HepG2 (cell line): ENCODE results near the gene SEC23IP. TPM values are rescaled to one million over a fixed set of nuclear protein-coding genes. Genes with fewer than 3 reads are reported as not detected.

Experiments used
- ARID4A ChIP-seq: sonication (generic); formaldehyde crosslinking; IDR thresholded peaks from 2 replicates; pipeline ENCODE4 v1.5.0; 2020; ENCODE audit warnings: mild to moderate bottlenecking, missing genetic modification reagents, borderline replicate concordance
- BCL6 ChIP-seq: IDR thresholded peaks from 2 replicates; pipeline ENCODE4 v1.6.1; 2016; ENCODE audit warnings: missing genetic modification reagents, missing compliant biosample characterization
- CENPBD1 ChIP-seq: sonication (generic); formaldehyde crosslinking; IDR thresholded peaks from 2 replicates; pipeline ENCODE4 v1.8.0; 2022; ENCODE audit warnings: missing genetic modification reagents, low read depth, mild to moderate bottlenecking, borderline replicate concordance
- IRF2 ChIP-seq: IDR thresholded peaks from 2 replicates; pipeline ENCODE4 v1.6.1; 2018; ENCODE audit warnings: missing genetic modification reagents, missing compliant biosample characterization
- KIAA2018 ChIP-seq: sonication (generic); formaldehyde crosslinking; IDR thresholded peaks from 2 replicates; pipeline ENCODE4 v1.5.0; 2020; ENCODE audit warnings: mild to moderate bottlenecking, missing genetic modification reagents, borderline replicate concordance
- MAFF ChIP-seq: IDR thresholded peaks from 2 replicates; pipeline ENCODE4 v1.6.1; 2011; ENCODE audit warnings: low read depth, low read length, improper control_type of control experiment
- PBX2 ChIP-seq: IDR thresholded peaks from 2 replicates; pipeline ENCODE4 v1.6.1; 2016; ENCODE audit warnings: control low read depth
- RBM22 ChIP-seq: fragments of 200-400 bp; formaldehyde crosslinking; optimal IDR thresholded peaks from 2 replicates; pipeline ENCODE3; 2017; ENCODE audit warnings: mild to moderate bottlenecking, low read length, moderate library complexity
- TP53 ChIP-seq: sonication (generic); formaldehyde crosslinking; conservative IDR thresholded peaks from 2 replicates; pipeline ENCODE4 v1.4.0; 2020; ENCODE audit warnings: missing genetic modification reagents
- ZNF33B ChIP-seq: sonication (generic); formaldehyde crosslinking; IDR thresholded peaks from 2 replicates; pipeline ENCODE4 v1.5.1; 2020; ENCODE audit warnings: mild to moderate bottlenecking, missing genetic modification reagents
- ZNF839 ChIP-seq: sonication (generic); formaldehyde crosslinking; IDR thresholded peaks from 2 replicates; pipeline ENCODE4 v1.4.0; 2020; ENCODE audit warnings: missing genetic modification reagents, mild to moderate bottlenecking, borderline replicate concordance
- ZNF878 ChIP-seq: sonication (generic); formaldehyde crosslinking; IDR thresholded peaks from 2 replicates; pipeline ENCODE4 v1.8.1; 2023; ENCODE audit warnings: mild to moderate bottlenecking, missing genetic modification reagents, moderate library complexity
- polyA plus RNA-seq, 8 experiments: library from polyadenylated mRNA; depleted of rRNA in 3 of 8; stranded (reverse) in 7 of 8; unstranded in 1 of 8; fragments of >200 nt; fragmentation: Illumina TruSeq in 4 of 8; extraction: Trizol in 4 of 8; gene quantifications; 2 replicates each; pipeline versions ENCODE4 v1.2.1 to v1.2.3, GENCODE V29; 2011 to 2016; ENCODE audit warnings: low read depth in 4 of 8, missing spikeins in 1 of 8, mixed read lengths in 1 of 8; ENCODE audit not compliant: insufficient read depth in 1 of 8
- total RNA-seq, 5 experiments: library from RNA; depleted of rRNA; stranded (reverse); fragments of >200 nt; fragmentation: Illumina TruSeq; extraction: Trizol; gene quantifications; 2 replicates each; pipeline ENCODE4 v1.2.3, GENCODE V29; 2016; ENCODE audit warnings: low read depth in 1 of 5
- TF ChIP-seq, protein P1 (sequence below): IDR thresholded peaks from 2 replicates; pipeline ENCODE4 v1.6.1; 2018; ENCODE audit warnings: missing genetic modification reagents, mild to moderate bottlenecking, missing compliant biosample characterization

Gene SEC23IP
- total and polyA plus RNA-seq, 2 of the 13 experiments (the other 11 are each of a cell fraction or from before 2014, with no cell fraction given), result 32.3 to 57.7 TPM

DNA sequence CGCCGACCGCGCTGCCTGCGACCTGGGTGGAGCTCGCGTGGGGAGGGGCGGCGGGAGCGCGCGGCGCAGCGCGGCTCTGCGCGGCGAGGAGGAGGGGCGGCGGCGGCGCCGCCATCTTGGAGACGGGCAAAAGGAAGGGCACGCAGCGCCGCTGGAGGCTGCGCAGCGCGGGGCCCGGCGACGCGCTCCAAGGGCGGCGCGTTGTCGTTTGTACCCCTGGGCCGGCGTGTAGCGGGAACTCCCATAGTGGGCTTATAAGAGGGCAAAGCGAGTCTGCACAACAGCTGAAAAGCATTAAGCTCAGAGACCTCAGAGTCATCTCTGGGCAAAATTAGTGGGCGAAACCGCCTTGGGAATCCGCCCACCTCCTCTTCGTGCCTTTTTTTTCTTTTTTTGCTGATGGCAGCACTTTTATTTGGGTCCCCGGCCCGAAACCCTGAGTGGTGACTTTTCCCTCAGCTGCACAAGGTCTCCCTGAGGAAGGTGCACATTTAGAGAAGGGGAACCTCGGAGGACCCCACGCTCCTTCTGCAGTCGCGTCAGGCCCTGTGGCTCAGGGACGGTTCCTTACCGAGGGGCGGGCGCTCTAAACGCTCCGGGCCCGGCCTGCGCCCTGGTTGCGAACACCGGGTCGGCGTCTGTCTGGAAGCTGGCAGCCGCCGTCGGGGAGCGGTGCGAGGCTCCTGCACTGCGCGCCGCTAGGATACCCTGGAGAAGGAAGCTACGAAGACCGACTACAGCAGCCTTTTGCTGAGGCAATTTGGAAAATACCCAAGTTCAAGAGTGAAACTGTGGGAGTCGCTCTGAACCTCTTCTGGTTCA lies 19.5 kb upstream of the SEC23IP start (continued):
- no peak for TF ChIP-seq KIAA2018 (CRISPR knock-in tag)
- TF ChIP-seq MAFF, result peak; percentile 100
- peak; percentile 19 for TF ChIP-seq RBM22
- TF ChIP-seq IRF2 (CRISPR knock-in tag), result peak; percentile 81
- peak; percentile 33; the same call in 1 of the 2 replicates for TF ChIP-seq CENPBD1 (CRISPR knock-in tag)
- TF ChIP-seq ZNF839 (CRISPR knock-in tag), result no peak
- TF ChIP-seq ZNF878 (CRISPR knock-in tag), result peak; percentile 68; the same call in 1 of the 2 replicates
- TF ChIP-seq ARID4A (CRISPR knock-in tag), result peak; percentile 71; the same call in 1 of the 2 replicates
- no peak for TF ChIP-seq TP53 (CRISPR knock-in tag)
- no peak for TF ChIP-seq ZNF33B (CRISPR knock-in tag)
- no peak for TF ChIP-seq PBX2 (CRISPR knock-in tag)
- TF ChIP-seq BCL6 (CRISPR knock-in tag), result no peak; the same call in 1 of the 2 replicates
- TF ChIP-seq, protein P1, sequence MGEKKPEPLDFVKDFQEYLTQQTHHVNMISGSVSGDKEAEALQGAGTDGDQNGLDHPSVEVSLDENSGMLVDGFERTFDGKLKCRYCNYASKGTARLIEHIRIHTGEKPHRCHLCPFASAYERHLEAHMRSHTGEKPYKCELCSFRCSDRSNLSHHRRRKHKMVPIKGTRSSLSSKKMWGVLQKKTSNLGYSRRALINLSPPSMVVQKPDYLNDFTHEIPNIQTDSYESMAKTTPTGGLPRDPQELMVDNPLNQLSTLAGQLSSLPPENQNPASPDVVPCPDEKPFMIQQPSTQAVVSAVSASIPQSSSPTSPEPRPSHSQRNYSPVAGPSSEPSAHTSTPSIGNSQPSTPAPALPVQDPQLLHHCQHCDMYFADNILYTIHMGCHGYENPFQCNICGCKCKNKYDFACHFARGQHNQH (CRISPR knock-in tag), result peak; percentile 66
